Measurements from ENCODE around the gene R3HDM1. TPM values are rescaled to one million over a fixed set of nuclear protein-coding genes. Genes with fewer than 3 reads are reported as not detected.

The R3HDM1 gene
- total RNA-seq, 1 donor: 12.3 TPM

GRCh38 chr2:135561925-135562324, 30.6 kb downstream of the R3HDM1 start:
- no peak overlapping the region for H3K4me2 ChIP-seq (ENCODE audit: insufficient read depth, low read length)
- no peak overlapping the region for H2AFZ ChIP-seq (ENCODE audit: low read length)
- H3K79me2 ChIP-seq (ENCODE audit: insufficient read depth, low read length): peaks cover 22% of the 10 kb centered on the region
- H3K9me3 ChIP-seq (ENCODE audit: low read depth, low read length): no peaks in the 10 kb centered on the region
- H4K20me1 ChIP-seq (ENCODE audit: insufficient read depth, low read length): peaks cover 6% of the 10 kb centered on the region
- H3K27me3 ChIP-seq (ENCODE audit: insufficient read depth, low read length): no peaks in the 10 kb centered on the region
- no peaks in the 10 kb centered on the region for H3K36me3 ChIP-seq (ENCODE audit: insufficient read depth, low read length)
- no peak overlapping the region for H3K4me3 ChIP-seq (ENCODE audit: insufficient read depth, low read length)
- TF ChIP-seq, protein P1, sequence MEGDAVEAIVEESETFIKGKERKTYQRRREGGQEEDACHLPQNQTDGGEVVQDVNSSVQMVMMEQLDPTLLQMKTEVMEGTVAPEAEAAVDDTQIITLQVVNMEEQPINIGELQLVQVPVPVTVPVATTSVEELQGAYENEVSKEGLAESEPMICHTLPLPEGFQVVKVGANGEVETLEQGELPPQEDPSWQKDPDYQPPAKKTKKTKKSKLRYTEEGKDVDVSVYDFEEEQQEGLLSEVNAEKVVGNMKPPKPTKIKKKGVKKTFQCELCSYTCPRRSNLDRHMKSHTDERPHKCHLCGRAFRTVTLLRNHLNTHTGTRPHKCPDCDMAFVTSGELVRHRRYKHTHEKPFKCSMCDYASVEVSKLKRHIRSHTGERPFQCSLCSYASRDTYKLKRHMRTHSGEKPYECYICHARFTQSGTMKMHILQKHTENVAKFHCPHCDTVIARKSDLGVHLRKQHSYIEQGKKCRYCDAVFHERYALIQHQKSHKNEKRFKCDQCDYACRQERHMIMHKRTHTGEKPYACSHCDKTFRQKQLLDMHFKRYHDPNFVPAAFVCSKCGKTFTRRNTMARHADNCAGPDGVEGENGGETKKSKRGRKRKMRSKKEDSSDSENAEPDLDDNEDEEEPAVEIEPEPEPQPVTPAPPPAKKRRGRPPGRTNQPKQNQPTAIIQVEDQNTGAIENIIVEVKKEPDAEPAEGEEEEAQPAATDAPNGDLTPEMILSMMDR (IDR thresholded peaks at IDR 0.05; ENCODE audit: extremely low read depth, low read depth, low read length): no peak
- no peak overlapping the region for H3K27ac ChIP-seq (ENCODE audit: low read depth, low read length)
- no peak for DNase-seq (ENCODE audit: insufficient read length, low spot score, missing footprints)
- H3K4me1 ChIP-seq (ENCODE audit: insufficient read depth, low read length): no peaks in the 10 kb centered on the region

DNA sequence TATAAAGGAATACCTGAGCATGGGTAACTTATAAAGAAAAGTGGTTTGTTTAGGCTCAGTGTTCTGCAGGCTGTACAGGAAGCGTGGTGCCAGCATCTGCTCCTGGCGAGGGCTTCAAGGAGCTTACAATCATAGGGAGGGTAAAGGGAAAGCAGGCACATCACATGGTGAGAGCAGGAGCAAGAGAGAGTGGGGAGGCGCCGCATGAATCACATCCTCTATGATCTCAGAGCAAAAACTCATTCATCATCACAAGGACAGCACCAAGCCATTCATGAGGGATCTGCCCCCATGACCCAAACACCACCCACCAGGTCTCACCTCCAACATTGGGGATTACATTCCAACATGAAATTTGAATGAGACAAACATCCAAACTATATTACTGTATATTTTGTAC, 32.5 kb downstream of the R3HDM1 start:
- Histone ChIP-seq H4K20me1 (ENCODE audit: insufficient read depth, low read length) (peaks cover 6% of the 10 kb centered on the region), H3K4me1 (ENCODE audit: insufficient read depth, low read length) (no peaks in the 10 kb centered on the region), H3K79me2 (ENCODE audit: insufficient read depth, low read length) (peaks cover 12% of the 10 kb centered on the region), H3K27me3 (ENCODE audit: insufficient read depth, low read length) (no peaks in the 10 kb centered on the region), H3K4me2 (ENCODE audit: insufficient read depth, low read length) (no peak overlapping the region), H3K27ac (ENCODE audit: low read depth, low read length) (no peak overlapping the region), H3K9me3 (ENCODE audit: low read depth, low read length) (no peaks in the 10 kb centered on the region), H3K36me3 (ENCODE audit: insufficient read depth, low read length) (no peaks in the 10 kb centered on the region), H3K4me3 (ENCODE audit: insufficient read depth, low read length) (no peak overlapping the region), H2AFZ (ENCODE audit: low read length) (no peak overlapping the region)
- TF ChIP-seq, protein P1 (IDR thresholded peaks at IDR 0.05; ENCODE audit: extremely low read depth, low read depth, low read length): no peak
- DNase-seq (ENCODE audit: insufficient read length, low spot score, missing footprints): no peak

DNA sequence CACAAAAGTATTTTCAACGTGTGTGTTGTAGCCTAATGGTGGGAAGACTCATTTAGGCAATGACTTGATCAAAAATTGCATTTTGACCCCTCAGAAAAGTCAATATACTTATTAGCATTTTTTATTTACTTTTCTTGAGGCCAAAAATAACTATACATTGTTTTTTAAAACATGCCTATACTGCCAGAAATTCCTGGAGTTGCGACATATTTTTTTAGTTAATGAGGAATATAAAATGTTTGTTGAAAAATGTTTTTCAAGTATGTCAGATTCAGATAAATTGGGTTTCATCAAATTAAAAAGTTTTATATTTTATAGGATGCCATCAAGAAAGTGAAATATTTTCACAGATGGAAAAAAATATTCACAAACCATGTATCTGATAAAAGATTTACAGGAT, 39.6 kb downstream of the R3HDM1 start:
- no peaks in the 10 kb centered on the region for H3K9me3 ChIP-seq (ENCODE audit: low read depth, low read length)
- H3K27me3 ChIP-seq (ENCODE audit: insufficient read depth, low read length): no peaks in the 10 kb centered on the region
- H3K4me2 ChIP-seq (ENCODE audit: insufficient read depth, low read length): no peak overlapping the region
- no peaks in the 10 kb centered on the region for H3K36me3 ChIP-seq (ENCODE audit: insufficient read depth, low read length)
- no peak for DNase-seq (ENCODE audit: insufficient read length, low spot score, missing footprints)
- peaks cover 3% of the 10 kb centered on the region for H3K79me2 ChIP-seq (ENCODE audit: insufficient read depth, low read length)
- H2AFZ ChIP-seq (ENCODE audit: low read length): no peak overlapping the region
- H3K4me1 ChIP-seq (ENCODE audit: insufficient read depth, low read length): no peaks in the 10 kb centered on the region
- no peak overlapping the region for H3K4me3 ChIP-seq (ENCODE audit: insufficient read depth, low read length)
- no peaks in the 10 kb centered on the region for H4K20me1 ChIP-seq (ENCODE audit: insufficient read depth, low read length)
- H3K27ac ChIP-seq (ENCODE audit: low read depth, low read length): no peak overlapping the region
- TF ChIP-seq, protein P1 (IDR thresholded peaks at IDR 0.05; ENCODE audit: extremely low read depth, low read depth, low read length): no peak

GRCh38 chr2:135573620-135574019, 42.3 kb downstream of the R3HDM1 start:
- H3K4me3 ChIP-seq (ENCODE audit: insufficient read depth, low read length): no peak overlapping the region
- no peaks in the 10 kb centered on the region for H4K20me1 ChIP-seq (ENCODE audit: insufficient read depth, low read length)
- no peak for DNase-seq (ENCODE audit: insufficient read length, low spot score, missing footprints)
- TF ChIP-seq, protein P1 (IDR thresholded peaks at IDR 0.05; ENCODE audit: extremely low read depth, low read depth, low read length): no peak
- no peak overlapping the region for H3K4me2 ChIP-seq (ENCODE audit: insufficient read depth, low read length)
- H2AFZ ChIP-seq (ENCODE audit: low read length): no peak overlapping the region
- H3K27me3 ChIP-seq (ENCODE audit: insufficient read depth, low read length): no peaks in the 10 kb centered on the region
- H3K9me3 ChIP-seq (ENCODE audit: low read depth, low read length): no peaks in the 10 kb centered on the region
- no peaks in the 10 kb centered on the region for H3K79me2 ChIP-seq (ENCODE audit: insufficient read depth, low read length)
- H3K4me1 ChIP-seq (ENCODE audit: insufficient read depth, low read length): no peaks in the 10 kb centered on the region
- no peak overlapping the region for H3K27ac ChIP-seq (ENCODE audit: low read depth, low read length)
- H3K36me3 ChIP-seq (ENCODE audit: insufficient read depth, low read length): no peaks in the 10 kb centered on the region

Measured in osteoblast (primary cell).